Activated CD4-positive, alpha-beta T cell treated with anti-CD3 and anti-CD28 coated beads for 4 hours (primary cell): ENCODE measurements around the gene BARHL2.

Experiments
- DNase-seq, 2 donors: peaks; one replicate each; pipeline ENCODE4 v3.0.0-alpha.2; 2020

Gene BARHL2

GRCh38 chr1:90724361-90724760 is 7.3 kb upstream of the BARHL2 start:
- DNase-seq: no peak

GRCh38 chr1:90723590-90724108 is 6.5 kb upstream of the BARHL2 start:
- DNase-seq: no peak

GRCh38 chr1:90722874-90723589 is 5.9 kb upstream of the BARHL2 start:
- no peak for DNase-seq

- peak; percentile 27 to 32 for DNase-seq
Measured at GRCh38 chr1:90721210-90722194, 4.4 kb upstream of the BARHL2 start.

GRCh38 chr1:90720145-90720636 is 3.1 kb upstream of the BARHL2 start:
- DNase-seq: no peak

GRCh38 chr1:90719330-90720144 is 2.4 kb upstream of the BARHL2 start:
- no peak for DNase-seq

GRCh38 chr1:90718411-90719329 is 1.6 kb upstream of the BARHL2 start:
- no peak for DNase-seq

GRCh38 chr1:90717665-90718410 is 736 bp upstream of the BARHL2 start:
- no peak for DNase-seq

GRCh38 chr1:90717356-90717664 is 208 bp upstream of the BARHL2 start:
- no peak for DNase-seq

- no peak for DNase-seq
Measured at GRCh38 chr1:90716243-90716551, 905 bp downstream of the BARHL2 start.

GRCh38 chr1:90715309-90715708 is 1.8 kb downstream of the BARHL2 start:
- DNase-seq: no peak

GRCh38 chr1:90714521-90714951 is 2.6 kb downstream of the BARHL2 start:
- no peak for DNase-seq

- DNase-seq: no peak
Measured at GRCh38 chr1:90713741-90714509, 3.2 kb downstream of the BARHL2 start.

GRCh38 chr1:90712915-90713730 is 4.0 kb downstream of the BARHL2 start:
- no peak for DNase-seq

GRCh38 chr1:90712153-90712856 is 4.8 kb downstream of the BARHL2 start:
- DNase-seq: no peak

- DNase-seq: no peak
Measured at GRCh38 chr1:90711696-90712095, 5.4 kb downstream of the BARHL2 start.

GRCh38 chr1:90710579-90711536 is 6.2 kb downstream of the BARHL2 start:
- no peak for DNase-seq
